Panc1 (cell line): ENCODE results near the gene CCDC6. TPM values are rescaled to one million over a fixed set of nuclear protein-coding genes. Genes with fewer than 3 reads are reported as not detected.

Source experiments
- ATAC-seq: fragments of 200-7000 bp; cut with Tn5 transposase; 2 replicates; pipeline ENCODE4 v1.9.1; 2020; ENCODE audit warnings: mild to moderate bottlenecking, moderate library complexity
- BruUV-seq: library from RNA; stranded (reverse); fragments of 400-500 nt; replicated peaks from 2 replicates; lab custom pipeline; 2021; lab: Mats Ljungman, UMichigan
- CTCF ChIA-PET: fragments of 300-600 bp; sonication (Branson Sonifier 250); formaldehyde crosslinking; loops from one replicate; lab custom pipeline; 2022; ENCODE audit warnings: antibody characterized with exemption; lab: Charles Lee
- POLR2A ChIA-PET: fragments of 300-600 bp; sonication (Branson Sonifier 250); formaldehyde crosslinking; loops from one replicate; lab custom pipeline; 2022; ENCODE audit warnings: antibody characterized with exemption; lab: Charles Lee
- DNase-seq: peaks from one replicate; pipeline ENCODE4 v3.0.0-alpha.2; 2010; ENCODE audit warnings: low read depth, low spot score
- H3K27ac ChIP-seq: 2 replicates; pipeline ENCODE4 v1.5.1; 2011; ENCODE audit warnings: mild to moderate bottlenecking, low read length, inconsistent platforms
- H3K27me3 ChIP-seq: fragments of 200-500 bp; sonication (Bioruptor generic); 2 replicates; pipeline ENCODE4 v1.6.0; 2014; ENCODE audit warnings: low read length, inconsistent platforms; ENCODE audit not compliant: control insufficient read depth, insufficient read depth
- H3K36me3 ChIP-seq: fragments of 200-500 bp; sonication (Bioruptor generic); 2 replicates; pipeline ENCODE4 v1.5.1; 2014; ENCODE audit warnings: inconsistent platforms, mild to moderate bottlenecking, low read length, moderate library complexity; ENCODE audit not compliant: control insufficient read depth, insufficient read depth
- H3K4me1 ChIP-seq: 2 replicates; pipeline ENCODE4 v1.5.1; 2011; ENCODE audit warnings: inconsistent platforms, mild to moderate bottlenecking, low read length, moderate library complexity; ENCODE audit not compliant: control insufficient read depth, insufficient read depth
- H3K4me3 ChIP-seq, 2 experiments: 2 replicates each; pipeline ENCODE4 v1.5.1; 2011 to 2012; ENCODE audit warnings: low read depth in 2 of 2, low read length in 2 of 2, mild to moderate bottlenecking in 2 of 2, inconsistent platforms in 1 of 2, moderate library complexity in 1 of 2
- H3K9me3 ChIP-seq: fragments of 200-500 bp; sonication (Bioruptor generic); 2 replicates; pipeline ENCODE4 v1.5.1; 2014; ENCODE audit warnings: low read depth, mild to moderate bottlenecking, inconsistent platforms, low read length, moderate library complexity; ENCODE audit not compliant: control insufficient read depth, insufficient read depth
- CTCF ChIP-seq: fragments of 450-650 bp; IDR thresholded peaks from 2 replicates; pipeline ENCODE4 v1.5.1; 2017; ENCODE audit warnings: mild to moderate bottlenecking
- POLR2AphosphoS5 ChIP-seq: IDR thresholded peaks from 2 replicates; pipeline ENCODE4 v1.6.1; 2012; ENCODE audit warnings: mild to moderate bottlenecking, low read depth, low read length, moderate library complexity
- SIN3A ChIP-seq: IDR thresholded peaks from 2 replicates; pipeline ENCODE4 v1.6.1; 2012; ENCODE audit warnings: low read depth, mild to moderate bottlenecking, low read length, moderate library complexity, borderline replicate concordance; ENCODE audit not compliant: insufficient read depth
- TCF7L2 ChIP-seq: IDR thresholded peaks from 2 replicates; pipeline ENCODE4 v1.6.1; 2011; ENCODE audit warnings: mild to moderate bottlenecking, low read depth, low read length, inconsistent platforms
- in situ Hi-C: cut with HindIII; loops from 2 replicates; pipeline ENCODE4 v1.10.0; 2016; ENCODE audit warnings: low sequenced_read_pairs, low pct_unique_long_range_greater_than_20kb
- intact Hi-C: fragments of 100-400 bp; cut with micrococcal nuclease; formaldehyde crosslinking; loops from one replicate; pipeline ENCODE4 v1.10.0; 2022; ENCODE audit not compliant: unreplicated experiment
- total RNA-seq: library from RNA; stranded (reverse); gene quantifications from one replicate; pipeline ENCODE4 v1.2.1, GENCODE V29; 2021; ENCODE audit not compliant: unreplicated experiment
- TF ChIP-seq, protein P1 (sequence below), 2 experiments: IDR thresholded peaks; 2 replicates each; pipeline ENCODE4 v1.6.1; 2011 to 2012; ENCODE audit warnings: low read depth in 2 of 2, control low read depth in 1 of 2, low read length in 1 of 2, mild to moderate bottlenecking in 1 of 2, moderate library complexity in 1 of 2; ENCODE audit not compliant: insufficient read depth in 1 of 2

Gene CCDC6
- total RNA-seq, 1 experiment from 2014 or later: 48.7 TPM

DNA sequence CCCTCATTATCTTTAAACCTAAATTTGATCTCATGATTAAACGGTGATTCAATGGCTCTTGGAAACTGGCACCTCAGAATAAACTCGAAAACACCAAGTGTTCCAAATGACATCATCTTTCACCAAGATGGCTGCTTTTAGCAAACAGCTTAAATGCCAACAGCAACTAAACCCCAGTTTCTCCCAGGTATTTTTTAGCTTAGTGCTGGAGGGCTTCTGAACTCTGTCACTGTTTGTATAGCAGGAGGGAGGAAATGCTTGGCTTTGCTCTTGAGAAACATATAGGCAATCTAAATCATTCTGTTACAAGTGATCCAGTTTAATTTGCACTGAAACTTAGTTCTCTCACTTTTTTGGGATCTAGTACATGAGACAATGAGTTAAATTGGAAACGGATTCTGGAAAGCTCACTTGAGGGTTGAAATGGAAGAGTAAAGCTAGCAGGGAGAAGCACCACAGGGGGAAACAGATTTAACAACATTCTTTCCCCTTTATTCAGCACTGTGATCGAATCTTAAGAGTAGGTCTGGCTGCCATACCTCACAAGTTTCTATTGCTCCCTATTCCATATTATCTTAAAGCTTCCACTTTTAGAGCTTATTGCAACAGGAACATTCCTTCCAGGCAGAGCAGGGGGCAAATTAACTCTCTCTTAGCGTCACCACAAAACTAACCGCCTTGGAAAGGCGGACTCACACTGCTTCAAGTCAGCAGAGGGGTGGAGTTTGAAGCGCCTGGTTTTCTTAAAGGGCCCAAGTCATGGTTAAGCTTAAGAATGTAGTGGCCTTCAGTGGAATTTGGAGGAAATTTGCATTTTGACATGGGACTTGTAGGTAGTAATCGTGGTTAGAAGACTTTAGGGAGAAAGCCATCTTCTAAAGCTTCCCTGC lies 1.8 kb upstream of the CCDC6 start:
- peaks cover 35% of the 10 kb centered on the region for H3K4me1 ChIP-seq
- no peaks in the 10 kb centered on the region for H3K9me3 ChIP-seq
- peak overlapping the region; percentile 98 for H3K27ac ChIP-seq
- BruUV-seq: no TSS peak
- DNase-seq: peak; percentile 71
- TF ChIP-seq POLR2AphosphoS5 (peak; percentile 81), SIN3A (no peak)
- peaks cover 2% of the 10 kb centered on the region; the same call in 1 of the 2 replicates for H3K36me3 ChIP-seq
- ATAC-seq: peak; percentile 69
- intact Hi-C loops (loop anchor here (2.0 to 5.0 kb wide), 2 partner anchors 69 to 281 kb away; no protein-coding TSS in a partner anchor), in situ Hi-C loops (no loop called here)
- CTCF ChIA-PET: no interaction called here
- POLR2A ChIA-PET: interaction anchor here (0.6 kb wide), 1 partner anchor 294 kb away, joined by 5 read pairs; no protein-coding TSS in a partner anchor
- no peaks in the 10 kb centered on the region for H3K27me3 ChIP-seq
- H3K4me3 ChIP-seq: peak overlapping the region; percentile 91 to 98

- no peak for DNase-seq
- H3K27me3 ChIP-seq: no peaks in the 10 kb centered on the region
- no peaks in the 10 kb centered on the region for H3K9me3 ChIP-seq
- no peak for ATAC-seq
- in situ Hi-C loops: no loop called here
- intact Hi-C loops: loop anchor here (2.0 to 5.0 kb wide), 2 partner anchors 69 to 280 kb away; no protein-coding TSS in a partner anchor
- peak overlapping the region; percentile 91 to 98 for H3K4me3 ChIP-seq
- H3K36me3 ChIP-seq: peaks cover 2% of the 10 kb centered on the region; the same call in 1 of the 2 replicates
- POLR2A ChIA-PET: no interaction called here
- BruUV-seq: no TSS peak
- peaks cover 35% of the 10 kb centered on the region for H3K4me1 ChIP-seq
- peak overlapping the region; percentile 98 for H3K27ac ChIP-seq
- CTCF ChIA-PET: no interaction called here
- TF ChIP-seq POLR2AphosphoS5 (no peak), TCF7L2 (no peak), CTCF (no peak)
These were observed 1.2 kb upstream of the CCDC6 start for GRCh38 chr10:59907537-59907917.

GRCh38 chr10:59905731-59906416 lies 482 bp downstream of the CCDC6 start:
- peak overlapping the region; percentile 98 for H3K27ac ChIP-seq
- H3K27me3 ChIP-seq: no peaks in the 10 kb centered on the region
- peaks cover 2% of the 10 kb centered on the region; the same call in 1 of the 2 replicates for H3K36me3 ChIP-seq
- no TSS peak for BruUV-seq
- in situ Hi-C loops: no loop called here
- TF ChIP-seq, protein P1, sequence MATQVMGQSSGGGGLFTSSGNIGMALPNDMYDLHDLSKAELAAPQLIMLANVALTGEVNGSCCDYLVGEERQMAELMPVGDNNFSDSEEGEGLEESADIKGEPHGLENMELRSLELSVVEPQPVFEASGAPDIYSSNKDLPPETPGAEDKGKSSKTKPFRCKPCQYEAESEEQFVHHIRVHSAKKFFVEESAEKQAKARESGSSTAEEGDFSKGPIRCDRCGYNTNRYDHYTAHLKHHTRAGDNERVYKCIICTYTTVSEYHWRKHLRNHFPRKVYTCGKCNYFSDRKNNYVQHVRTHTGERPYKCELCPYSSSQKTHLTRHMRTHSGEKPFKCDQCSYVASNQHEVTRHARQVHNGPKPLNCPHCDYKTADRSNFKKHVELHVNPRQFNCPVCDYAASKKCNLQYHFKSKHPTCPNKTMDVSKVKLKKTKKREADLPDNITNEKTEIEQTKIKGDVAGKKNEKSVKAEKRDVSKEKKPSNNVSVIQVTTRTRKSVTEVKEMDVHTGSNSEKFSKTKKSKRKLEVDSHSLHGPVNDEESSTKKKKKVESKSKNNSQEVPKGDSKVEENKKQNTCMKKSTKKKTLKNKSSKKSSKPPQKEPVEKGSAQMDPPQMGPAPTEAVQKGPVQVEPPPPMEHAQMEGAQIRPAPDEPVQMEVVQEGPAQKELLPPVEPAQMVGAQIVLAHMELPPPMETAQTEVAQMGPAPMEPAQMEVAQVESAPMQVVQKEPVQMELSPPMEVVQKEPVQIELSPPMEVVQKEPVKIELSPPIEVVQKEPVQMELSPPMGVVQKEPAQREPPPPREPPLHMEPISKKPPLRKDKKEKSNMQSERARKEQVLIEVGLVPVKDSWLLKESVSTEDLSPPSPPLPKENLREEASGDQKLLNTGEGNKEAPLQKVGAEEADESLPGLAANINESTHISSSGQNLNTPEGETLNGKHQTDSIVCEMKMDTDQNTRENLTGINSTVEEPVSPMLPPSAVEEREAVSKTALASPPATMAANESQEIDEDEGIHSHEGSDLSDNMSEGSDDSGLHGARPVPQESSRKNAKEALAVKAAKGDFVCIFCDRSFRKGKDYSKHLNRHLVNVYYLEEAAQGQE (IDR thresholded peaks at IDR 0.05; ENCODE audit: insufficient read depth in 1 of 2, low read depth in 2 of 2, low read length in 1 of 2): no peak
- TF ChIP-seq CTCF: no peak
- no peak for TF ChIP-seq POLR2AphosphoS5
- TF ChIP-seq SIN3A: no peak
- no peak for TF ChIP-seq TCF7L2
- ChIA-PET CTCF (interaction anchor here (0.8 to 1.0 kb wide), 2 partner anchors 75 to 279 kb away, joined by 3 read pairs; no protein-coding TSS in a partner anchor), POLR2A (interaction anchor here (0.5 kb wide), 1 partner anchor 89 kb away, joined by 4 read pairs; no protein-coding TSS in a partner anchor)
- peak overlapping the region; percentile 91 to 98 for H3K4me3 ChIP-seq
- H3K4me1 ChIP-seq: peaks cover 35% of the 10 kb centered on the region
- H3K9me3 ChIP-seq: no peaks in the 10 kb centered on the region
- DNase-seq: no peak
- intact Hi-C loops: loop anchor here (2.0 to 5.0 kb wide), 2 partner anchors 71 to 279 kb away; no protein-coding TSS in a partner anchor
- ATAC-seq: peak; percentile 2; the same call in 1 of the 2 replicates
